ENCODE results near the gene POP5.
"Not testable (repeated sequence)": the region's sequence is repeated elsewhere in the genome, so short reads cannot be mapped to it uniquely, and the experiment has no call there.

The POP5 gene

GRCh38 chr12:120580787-120581723 is at the start of gene POP5:
POP5 (minus strand) TSS chr12:120581402; CDS start chr12:120581362, 40 bp downstream.
- in situ Hi-C loops (cut with MboI; ENCODE audit: low sequenced_read_pairs): loop anchor here (10.0 to 25.0 kb wide), 2 partner anchors 134 to 381 kb away; partner anchors contain the start of gene UNC119B

GRCh38 chr12:120630104-120630892 is 49.1 kb upstream of the POP5 start:
- in situ Hi-C loops (cut with MboI; ENCODE audit: low sequenced_read_pairs): no loop called here

GRCh38 chr12:120628919-120629318 is 47.7 kb upstream of the POP5 start:
- in situ Hi-C loops (cut with MboI; ENCODE audit: low sequenced_read_pairs): no loop called here

- in situ Hi-C loops (cut with MboI; ENCODE audit: low sequenced_read_pairs): no loop called here
These were observed 44.6 kb upstream of the POP5 start for GRCh38 chr12:120625557-120626419.

GRCh38 chr12:120620624-120621023 is 39.4 kb upstream of the POP5 start:
- in situ Hi-C loops (cut with MboI; ENCODE audit: low sequenced_read_pairs): no loop called here

GRCh38 chr12:120618954-120619615 is 37.9 kb upstream of the POP5 start:
- in situ Hi-C loops (cut with MboI; ENCODE audit: low sequenced_read_pairs): no loop called here

- in situ Hi-C loops (cut with MboI; ENCODE audit: low sequenced_read_pairs): not testable (repeated sequence)
These were observed 36.6 kb upstream of the POP5 start for GRCh38 chr12:120617767-120618166.

- in situ Hi-C loops (cut with MboI; ENCODE audit: low sequenced_read_pairs): not testable (repeated sequence)
These were observed 36.0 kb upstream of the POP5 start for GRCh38 chr12:120617193-120617592.

GRCh38 chr12:120614848-120615247 is 33.6 kb upstream of the POP5 start:
- in situ Hi-C loops (cut with MboI; ENCODE audit: low sequenced_read_pairs): no loop called here

- in situ Hi-C loops (cut with MboI; ENCODE audit: low sequenced_read_pairs): not testable (repeated sequence)
These were observed 30.3 kb upstream of the POP5 start for GRCh38 chr12:120611534-120611933.

GRCh38 chr12:120610560-120610959 is 29.4 kb upstream of the POP5 start:
- in situ Hi-C loops (cut with MboI; ENCODE audit: low sequenced_read_pairs): no loop called here

- in situ Hi-C loops (cut with MboI; ENCODE audit: low sequenced_read_pairs): not testable (repeated sequence)
These were observed 21.2 kb upstream of the POP5 start for GRCh38 chr12:120602416-120602815.

- in situ Hi-C loops (cut with MboI; ENCODE audit: low sequenced_read_pairs): loop anchor here (25.0 kb wide), 1 partner anchor 362 kb away; no protein-coding TSS in a partner anchor
These were observed 18.7 kb upstream of the POP5 start for GRCh38 chr12:120599672-120600552.

GRCh38 chr12:120598674-120599463 is 17.7 kb upstream of the POP5 start:
- in situ Hi-C loops (cut with MboI; ENCODE audit: low sequenced_read_pairs): loop anchor here (25.0 kb wide), 1 partner anchor 363 kb away; no protein-coding TSS in a partner anchor

GRCh38 chr12:120597861-120598260 is 16.7 kb upstream of the POP5 start:
- in situ Hi-C loops (cut with MboI; ENCODE audit: low sequenced_read_pairs): loop anchor here (25.0 kb wide), 1 partner anchor 364 kb away; no protein-coding TSS in a partner anchor

GRCh38 chr12:120596901-120597300 is 15.7 kb upstream of the POP5 start:
- in situ Hi-C loops (cut with MboI; ENCODE audit: low sequenced_read_pairs): loop anchor here (25.0 kb wide), 1 partner anchor 365 kb away; no protein-coding TSS in a partner anchor

- in situ Hi-C loops (cut with MboI; ENCODE audit: low sequenced_read_pairs): loop anchor here (25.0 kb wide), 1 partner anchor 370 kb away; no protein-coding TSS in a partner anchor
These were observed 11.2 kb upstream of the POP5 start for GRCh38 chr12:120592121-120593049.

All from HL-60/S4 treated with phorbol 12-myristate 13-acetate at 8.2 ng/mL for 4 days and 3 days (cell line).